Testis (tissue), 2 donors: ENCODE measurements around the gene SEC24D.

Source experiments
- CTCF ChIP-seq, 3 experiments: fragments of 450-650 bp in 2 of 3; fragments of 200-600 bp in 1 of 3; sonication (generic) in 1 of 3; IDR thresholded peaks; one replicate each; pipeline ENCODE4 v1.5.1; 2016 to 2019; ENCODE audit warnings: antibody characterized with exemption in 3 of 3, mild to moderate bottlenecking in 2 of 3, moderate library complexity in 1 of 3
- POLR2A ChIP-seq: fragments of 450-650 bp; IDR thresholded peaks from one replicate; pipeline ENCODE4 v1.6.1; 2017; ENCODE audit warnings: antibody characterized with exemption, mild to moderate bottlenecking, moderate library complexity

GRCh38 chr4:118797558-118798142 lies 38.3 kb downstream of the SEC24D start:
- TF ChIP-seq CTCF (IDR thresholded peaks at IDR 0.05) (no peak), POLR2A (no peak)
